ENCODE measurements around the gene SMIM38.

The SMIM38 gene

DNA sequence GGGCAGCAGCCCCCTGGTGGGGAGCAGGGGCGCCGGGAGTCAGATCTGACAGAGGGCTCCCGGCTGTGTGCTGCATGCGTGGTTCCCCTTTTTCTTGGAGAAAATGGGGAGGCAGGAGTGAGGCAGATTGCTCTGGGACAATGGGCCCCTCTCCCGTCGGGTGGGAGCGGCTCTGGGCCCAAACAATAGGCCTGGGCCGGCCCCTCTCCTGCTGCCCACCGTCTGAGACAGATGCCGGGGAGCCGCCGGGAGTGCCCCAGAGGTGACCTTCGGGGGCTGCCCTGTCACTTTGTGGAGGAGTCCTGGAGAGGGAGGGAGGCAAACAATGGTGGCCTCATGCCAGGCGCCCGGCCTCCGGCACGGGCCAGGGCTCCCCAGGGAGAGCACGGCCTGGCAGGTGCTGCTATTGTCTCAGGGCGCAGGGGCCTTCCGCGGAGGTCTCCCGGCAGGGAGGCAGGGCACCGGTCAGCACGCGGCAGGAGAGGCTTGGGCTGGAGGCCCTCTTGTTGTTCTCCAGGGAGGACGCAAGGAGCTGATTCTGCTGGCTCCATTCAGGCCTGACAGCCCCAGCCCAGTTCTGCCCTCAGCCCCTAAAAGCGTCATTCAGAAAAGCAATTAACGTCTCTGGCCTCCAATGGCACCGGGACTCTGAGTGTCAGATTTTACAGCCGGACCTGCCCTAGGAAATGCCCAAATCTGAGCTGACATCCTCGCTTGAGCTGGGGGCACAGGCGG, 44.8 kb downstream of the SMIM38 start:
- no peak for DNase-seq (ENCODE audit: low read depth)
- in situ Hi-C loops (cut with HindIII; ENCODE audit: low sequenced_read_pairs), result no loop called here
- no peak overlapping the region for H3K4me3 ChIP-seq (ENCODE audit: low read depth, low read length)
- TF ChIP-seq, protein P1, sequence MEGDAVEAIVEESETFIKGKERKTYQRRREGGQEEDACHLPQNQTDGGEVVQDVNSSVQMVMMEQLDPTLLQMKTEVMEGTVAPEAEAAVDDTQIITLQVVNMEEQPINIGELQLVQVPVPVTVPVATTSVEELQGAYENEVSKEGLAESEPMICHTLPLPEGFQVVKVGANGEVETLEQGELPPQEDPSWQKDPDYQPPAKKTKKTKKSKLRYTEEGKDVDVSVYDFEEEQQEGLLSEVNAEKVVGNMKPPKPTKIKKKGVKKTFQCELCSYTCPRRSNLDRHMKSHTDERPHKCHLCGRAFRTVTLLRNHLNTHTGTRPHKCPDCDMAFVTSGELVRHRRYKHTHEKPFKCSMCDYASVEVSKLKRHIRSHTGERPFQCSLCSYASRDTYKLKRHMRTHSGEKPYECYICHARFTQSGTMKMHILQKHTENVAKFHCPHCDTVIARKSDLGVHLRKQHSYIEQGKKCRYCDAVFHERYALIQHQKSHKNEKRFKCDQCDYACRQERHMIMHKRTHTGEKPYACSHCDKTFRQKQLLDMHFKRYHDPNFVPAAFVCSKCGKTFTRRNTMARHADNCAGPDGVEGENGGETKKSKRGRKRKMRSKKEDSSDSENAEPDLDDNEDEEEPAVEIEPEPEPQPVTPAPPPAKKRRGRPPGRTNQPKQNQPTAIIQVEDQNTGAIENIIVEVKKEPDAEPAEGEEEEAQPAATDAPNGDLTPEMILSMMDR (IDR thresholded peaks at IDR 0.05; ENCODE audit: low read depth, low read length, missing control alignments), result no peak

DNA sequence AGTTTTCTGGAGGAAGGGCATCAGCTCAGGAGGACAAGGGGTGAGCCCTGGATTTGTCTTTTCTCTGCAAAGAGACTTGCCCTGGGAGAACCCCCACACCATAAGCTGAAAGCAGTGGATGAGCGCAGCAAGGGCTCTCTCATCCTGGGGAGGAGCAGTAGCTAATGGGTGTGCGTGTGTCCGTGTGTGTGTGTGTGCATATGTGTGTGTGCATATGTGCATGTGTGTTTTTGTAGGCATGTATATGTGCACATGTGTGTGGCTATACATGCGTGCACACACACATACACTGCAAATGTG, 45.3 kb downstream of the SMIM38 start:
- in situ Hi-C loops (cut with HindIII; ENCODE audit: low sequenced_read_pairs), result no loop called here
- no peak for DNase-seq (ENCODE audit: low read depth)
- H3K4me3 ChIP-seq (ENCODE audit: low read depth, low read length), result no peak overlapping the region
- TF ChIP-seq, protein P1 (IDR thresholded peaks at IDR 0.05; ENCODE audit: low read depth, low read length, missing control alignments), result no peak

DNA sequence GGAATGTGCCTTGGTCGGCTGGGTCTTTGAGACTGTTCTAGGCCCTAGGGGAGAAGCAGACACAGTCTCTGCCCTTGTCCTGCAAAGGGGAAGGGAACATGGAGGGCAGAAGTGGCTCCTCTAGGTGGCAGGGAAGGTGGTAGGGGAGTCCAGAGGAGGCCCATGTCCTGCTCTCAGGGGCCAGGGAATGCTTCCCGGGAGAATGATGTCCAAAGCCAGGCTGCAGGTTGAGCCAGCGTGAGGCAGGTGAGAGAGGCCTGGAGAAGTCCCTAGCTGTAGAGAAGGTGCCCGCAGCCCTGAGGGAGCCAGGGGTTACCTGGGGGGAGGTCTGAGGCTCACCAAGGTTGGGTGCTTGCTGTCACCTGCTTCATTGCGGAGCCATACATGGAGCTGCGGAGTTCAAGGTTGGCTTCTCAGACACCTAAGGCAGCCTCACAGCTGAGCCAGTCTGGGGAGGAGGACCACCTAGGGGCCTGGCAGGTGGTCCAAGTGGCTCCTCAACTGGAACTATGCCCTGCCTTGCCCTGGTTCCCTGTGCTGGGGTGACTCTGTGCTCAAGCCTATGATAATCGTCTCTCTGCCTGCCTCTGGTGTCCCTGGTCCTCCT, 46.1 kb downstream of the SMIM38 start:
- H3K4me3 ChIP-seq (ENCODE audit: low read depth, low read length), result no peak overlapping the region
- TF ChIP-seq, protein P1 (IDR thresholded peaks at IDR 0.05; ENCODE audit: low read depth, low read length, missing control alignments), result no peak
- no peak for DNase-seq (ENCODE audit: low read depth)
- in situ Hi-C loops (cut with HindIII; ENCODE audit: low sequenced_read_pairs), result no loop called here

DNA sequence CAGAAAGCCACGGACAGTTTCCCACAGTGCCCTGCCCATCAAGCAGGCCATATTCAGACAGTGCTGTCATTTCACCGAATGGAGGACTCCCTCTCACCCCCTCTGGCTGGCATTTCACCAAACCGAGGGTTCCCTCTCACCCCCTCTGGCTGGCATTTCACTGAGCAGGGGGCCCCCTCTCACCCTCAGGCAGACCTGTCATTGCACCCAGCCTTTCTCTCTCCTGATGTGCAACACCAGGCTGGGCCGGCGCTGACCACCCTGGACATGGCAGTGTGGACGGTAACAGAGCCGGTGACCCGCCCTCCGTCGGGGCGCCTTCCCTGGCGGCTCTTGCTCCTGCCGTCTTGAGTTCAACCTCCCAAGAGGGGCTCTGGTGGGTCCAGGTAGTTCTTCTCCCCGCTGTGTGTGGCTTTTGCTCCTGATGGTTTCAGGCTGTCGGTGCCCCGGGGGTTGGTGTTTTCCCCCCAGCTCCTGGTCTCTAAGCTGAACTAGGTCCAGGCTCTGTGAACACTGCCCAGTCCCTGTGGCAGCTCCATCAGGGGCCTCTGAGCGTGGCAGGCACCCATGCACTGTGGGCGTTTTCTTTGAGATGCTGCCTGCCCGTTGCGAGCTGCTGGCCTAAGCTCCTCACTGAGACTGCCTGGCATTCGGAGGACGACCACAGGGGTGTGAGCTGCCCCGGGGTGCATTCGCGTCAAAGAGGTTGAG, 46.9 kb downstream of the SMIM38 start:
- DNase-seq (ENCODE audit: low read depth), result no peak
- TF ChIP-seq, protein P1 (IDR thresholded peaks at IDR 0.05; ENCODE audit: low read depth, low read length, missing control alignments), result no peak
- no peak overlapping the region for H3K4me3 ChIP-seq (ENCODE audit: low read depth, low read length)
- in situ Hi-C loops (cut with HindIII; ENCODE audit: low sequenced_read_pairs), result no loop called here

DNA sequence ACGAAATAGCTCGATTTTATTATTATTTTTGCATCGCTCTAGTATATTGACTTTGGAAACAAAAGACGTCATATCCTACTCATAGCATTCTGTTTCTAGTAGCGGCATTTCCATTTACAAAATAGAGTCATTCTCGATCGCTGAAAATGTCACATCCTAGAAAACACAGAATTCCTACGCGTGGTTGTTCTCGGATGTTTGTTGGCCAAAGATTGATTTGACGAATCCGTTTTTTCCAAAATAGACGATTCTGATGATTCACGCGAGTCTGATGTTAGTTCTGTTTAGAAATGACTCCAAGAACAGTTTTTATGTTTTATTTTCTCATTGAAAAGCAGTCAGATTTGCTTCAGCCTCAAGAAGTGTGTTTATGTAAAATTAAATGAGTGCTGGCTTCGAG, 47.6 kb downstream of the SMIM38 start:
- H3K4me3 ChIP-seq (ENCODE audit: low read depth, low read length), result no peak overlapping the region
- TF ChIP-seq, protein P1 (IDR thresholded peaks at IDR 0.05; ENCODE audit: low read depth, low read length, missing control alignments), result no peak
- DNase-seq (ENCODE audit: low read depth), result no peak
- in situ Hi-C loops (cut with HindIII; ENCODE audit: low sequenced_read_pairs), result no loop called here

DNA sequence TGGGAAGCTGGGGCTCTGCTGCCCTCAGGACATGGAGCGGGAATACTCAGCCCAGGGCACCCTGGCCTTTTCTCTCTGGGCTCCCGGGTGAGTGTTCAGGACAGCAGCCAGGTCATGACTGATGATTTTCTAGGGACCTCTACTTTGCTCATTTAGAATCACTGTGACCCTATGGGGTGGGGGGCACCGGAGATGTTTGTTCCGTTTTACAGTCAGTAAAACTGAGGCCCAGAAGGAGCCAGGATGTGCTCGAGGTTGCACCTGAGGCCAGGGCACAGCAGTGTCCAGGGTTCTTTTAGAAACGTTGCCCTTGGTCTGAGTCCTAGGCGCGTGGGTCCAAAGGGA, 48.1 kb downstream of the SMIM38 start:
- no peak for DNase-seq (ENCODE audit: low read depth)
- TF ChIP-seq, protein P1 (IDR thresholded peaks at IDR 0.05; ENCODE audit: low read depth, low read length, missing control alignments), result no peak
- in situ Hi-C loops (cut with HindIII; ENCODE audit: low sequenced_read_pairs), result no loop called here
- H3K4me3 ChIP-seq (ENCODE audit: low read depth, low read length), result no peak overlapping the region

All from astrocyte of the cerebellum (primary cell).